Endothelial cell of umbilical vein (primary cell): ENCODE data around the gene WNT7B. TPM values are rescaled to one million over a fixed set of nuclear protein-coding genes. Genes with fewer than 3 reads are reported as not detected.

Source experiments
- BruUV-seq: library from RNA; stranded (reverse); fragments of 400-500 nt; replicated peaks from 2 replicates; lab custom pipeline; 2021; lab: Mats Ljungman, UMichigan
- CTCF ChIA-PET: fragments of 300-600, 350-600 bp; sonication (Branson Sonifier 250); formaldehyde crosslinking; loops from one replicate; lab custom pipeline; 2021; ENCODE audit warnings: antibody characterized with exemption, inconsistent platforms; lab: Charles Lee
- POLR2A ChIA-PET: fragments of 300-600, 350-600 bp; sonication (Branson Sonifier 250); formaldehyde crosslinking; loops from one replicate; lab custom pipeline; 2021; ENCODE audit warnings: antibody characterized with exemption, inconsistent platforms; lab: Charles Lee
- DNase-seq: peaks from one replicate; pipeline ENCODE4 v3.0.0-alpha.2; 2011; ENCODE audit warnings: low read depth, low spot score
- FAIRE-seq: peaks from 2 replicates; lab custom pipeline; 2011; peaks lifted over from hg19 to GRCh38; lab: Jason Lieb, UNC
- H2AFZ ChIP-seq: 2 replicates; pipeline ENCODE4 v1.6.0; 2012; ENCODE audit warnings: low read depth, low read length, control low read depth, inconsistent platforms
- H3K27ac ChIP-seq: 2 replicates; pipeline ENCODE4 v1.5.1; 2011; ENCODE audit warnings: low read depth, mild to moderate bottlenecking, control low read depth, low read length, moderate library complexity; ENCODE audit not compliant: insufficient read depth
- H3K27me3 ChIP-seq, 2 experiments: 2 replicates each; pipeline versions ENCODE4 v1.6.0 to v1.6.1; 2011; ENCODE audit warnings: low read length in 2 of 2, mixed read lengths in 1 of 2; ENCODE audit not compliant: control insufficient read depth in 2 of 2, insufficient read depth in 2 of 2
- H3K36me3 ChIP-seq, 2 experiments: 2 replicates in 1 of 2; 3 replicates in 1 of 2; pipeline ENCODE4 v1.5.1; 2011; ENCODE audit warnings: low read length in 2 of 2, mild to moderate bottlenecking in 1 of 2, moderate library complexity in 1 of 2; ENCODE audit not compliant: control insufficient read depth in 2 of 2, insufficient read depth in 2 of 2; ENCODE audit errors: extremely low read depth in 1 of 2
- H3K4me1 ChIP-seq: 3 replicates; pipeline ENCODE4 v1.5.1; 2011; ENCODE audit warnings: mild to moderate bottlenecking, low read length; ENCODE audit not compliant: control insufficient read depth, insufficient read depth; ENCODE audit errors: extremely low read depth
- H3K4me2 ChIP-seq: 2 replicates; pipeline ENCODE4 v1.6.1; 2011; ENCODE audit warnings: low read length, control low read depth, mixed read lengths; ENCODE audit not compliant: insufficient read depth
- H3K4me3 ChIP-seq, 3 experiments: fragments of 200-600 bp in 1 of 3; sonication (generic), shearing (Covaris generic) in 1 of 3; replicated peaks in 1 of 3; 2 replicates each; pipeline ENCODE4 v1.5.1; 2011 to 2016; ENCODE audit warnings: control low read depth in 3 of 3, low read length in 3 of 3, mild to moderate bottlenecking in 2 of 3, inconsistent platforms in 1 of 3, low read depth in 1 of 3, moderate library complexity in 1 of 3; ENCODE audit not compliant: insufficient read depth in 1 of 3
- H3K79me2 ChIP-seq: 2 replicates; pipeline ENCODE4 v1.6.0; 2012; ENCODE audit warnings: low read length, inconsistent platforms; ENCODE audit not compliant: control insufficient read depth, insufficient read depth
- H3K9ac ChIP-seq: replicated peaks from 2 replicates; pipeline ENCODE3; 2011; ENCODE audit warnings: low read length, control low read depth; ENCODE audit not compliant: insufficient read depth; ENCODE audit errors: extremely low read depth
- H3K9me1 ChIP-seq: replicated peaks from 3 replicates; pipeline ENCODE4 v1.6.0; 2011; ENCODE audit warnings: mild to moderate bottlenecking, low read length; ENCODE audit not compliant: control insufficient read depth, insufficient read depth; ENCODE audit errors: extremely low read depth
- H3K9me3 ChIP-seq: replicated peaks from 2 replicates; pipeline ENCODE4 v1.5.1; 2012; ENCODE audit warnings: low read length, inconsistent platforms; ENCODE audit not compliant: control insufficient read depth, insufficient read depth
- H4K20me1 ChIP-seq: replicated peaks from 2 replicates; pipeline ENCODE3; 2011; ENCODE audit warnings: mild to moderate bottlenecking, low read length; ENCODE audit not compliant: control insufficient read depth, insufficient read depth; ENCODE audit errors: extremely low read depth
- CTCF ChIP-seq, 2 donors: IDR thresholded peaks; 1 replicate in 1 of 2; 2 replicates in 1 of 2; pipeline ENCODE4 v1.5.1; 2011; ENCODE audit warnings: low read length in 2 of 2, mild to moderate bottlenecking in 2 of 2, moderate library complexity in 2 of 2, control low read depth in 1 of 2, inconsistent platforms in 1 of 2, low read depth in 1 of 2; ENCODE audit not compliant: insufficient read depth in 1 of 2; ENCODE audit errors: extremely low read depth in 1 of 2
- FOS ChIP-seq: IDR thresholded peaks from 2 replicates; pipeline ENCODE4 v1.6.1; 2011; ENCODE audit warnings: mild to moderate bottlenecking, low read length, moderate library complexity, borderline replicate concordance; ENCODE audit not compliant: insufficient read depth
- JUN ChIP-seq: IDR thresholded peaks from 2 replicates; pipeline ENCODE4 v1.6.1; 2011; ENCODE audit warnings: borderline replicate concordance, low read depth; ENCODE audit not compliant: insufficient read length, insufficient read depth
- MYC ChIP-seq: IDR thresholded peaks from one replicate; pipeline ENCODE4 v1.6.1; 2011; ENCODE audit warnings: mild to moderate bottlenecking, low read depth, low read length
- POLR2A ChIP-seq: IDR thresholded peaks from 2 replicates; pipeline ENCODE4 v1.6.1; 2012; ENCODE audit warnings: low read depth, mild to moderate bottlenecking, control low read depth, low read length
- dilution Hi-C: fragments of 300-500 bp; cut with MboI; formaldehyde crosslinking; loops from one replicate; pipeline ENCODE4 v1.15.0; 2019; ENCODE audit warnings: low sequenced_read_pairs; ENCODE audit not compliant: extremely low pct_ligation_motif_present
- intact Hi-C: fragments of 100-400 bp; cut with micrococcal nuclease; formaldehyde crosslinking; loops from one replicate; pipeline ENCODE4 v1.10.0; 2022
- polyA plus RNA-seq, 4 experiments: library from polyadenylated mRNA; depleted of rRNA in 3 of 4; stranded (reverse) in 3 of 4; unstranded in 1 of 4; fragments of >200 nt; gene quantifications; 2 replicates each; pipeline versions ENCODE4 v1.2.1 to v1.2.3, GENCODE V29; 2011 to 2012; ENCODE audit warnings: missing spikeins in 1 of 4
- total RNA-seq: library from RNA; stranded (reverse); gene quantifications from 2 replicates; pipeline ENCODE4 v1.2.3, GENCODE V29; 2021

Gene WNT7B
- total and polyA plus RNA-seq, 2 donors (not counting 3 experiments of a cell fraction or from before 2014, with no cell fraction given), result not detected

- TF ChIP-seq MYC, result no peak
- no peak for TF ChIP-seq POLR2A
- no peak for TF ChIP-seq JUN
- TF ChIP-seq CTCF (IDR thresholded peaks at IDR 0.05; ENCODE audit: extremely low read depth in 1 of 2, insufficient read depth in 1 of 2, low read depth in 1 of 2, low read length in 2 of 2), result no peak
- no peak for TF ChIP-seq FOS
- Histone ChIP-seq H3K4me2 (peak overlapping the region; percentile 53), H4K20me1 (no peaks in the 10 kb centered on the region), H3K4me3 (peak overlapping the region in 1 of 3 experiments; percentile 6), H3K9ac (peak overlapping the region; percentile 75), H3K9me3 (no peaks in the 10 kb centered on the region), H3K27ac (peak overlapping the region; percentile 82), H3K79me2 (no peaks in the 10 kb centered on the region), H2AFZ (peak overlapping the region; percentile 59), H3K36me3 (no peaks in the 10 kb centered on the region), H3K4me1 (peaks cover 31% of the 10 kb centered on the region), H3K9me1 (no peaks in the 10 kb centered on the region), H3K27me3 (no peaks in the 10 kb centered on the region)
- dilution Hi-C loops, result no loop called here
- DNase-seq (no peak), FAIRE-seq (no peak)
- CTCF ChIA-PET, result interaction anchor here (0.6 to 4.9 kb wide), 7 partner anchors 9 to 123 kb away, joined by 3 to 194 read pairs (median 15); no protein-coding TSS in a partner anchor
- intact Hi-C loops, result loop anchor here (1.0 to 5.0 kb wide), 8 partner anchors 8 to 681 kb away; partner anchors contain the start of genes GTSE1 and TTC38
- TSS peak; percentile 65 for BruUV-seq
- POLR2A ChIA-PET, result interaction anchor here (0.8 to 3.0 kb wide), 2 partner anchors 9 to 149 kb away, joined by 3 to 23 read pairs; no protein-coding TSS in a partner anchor
Measured at GRCh38 chr22:45997777-45998637, 21.0 kb upstream of the WNT7B start.
